Measurements from ENCODE around the gene LIMS3.
"Not testable (repeated sequence)": the region's sequence is repeated elsewhere in the genome, so short reads cannot be mapped to it uniquely, and the experiment has no call there.

- TF ChIP-seq, protein P1, sequence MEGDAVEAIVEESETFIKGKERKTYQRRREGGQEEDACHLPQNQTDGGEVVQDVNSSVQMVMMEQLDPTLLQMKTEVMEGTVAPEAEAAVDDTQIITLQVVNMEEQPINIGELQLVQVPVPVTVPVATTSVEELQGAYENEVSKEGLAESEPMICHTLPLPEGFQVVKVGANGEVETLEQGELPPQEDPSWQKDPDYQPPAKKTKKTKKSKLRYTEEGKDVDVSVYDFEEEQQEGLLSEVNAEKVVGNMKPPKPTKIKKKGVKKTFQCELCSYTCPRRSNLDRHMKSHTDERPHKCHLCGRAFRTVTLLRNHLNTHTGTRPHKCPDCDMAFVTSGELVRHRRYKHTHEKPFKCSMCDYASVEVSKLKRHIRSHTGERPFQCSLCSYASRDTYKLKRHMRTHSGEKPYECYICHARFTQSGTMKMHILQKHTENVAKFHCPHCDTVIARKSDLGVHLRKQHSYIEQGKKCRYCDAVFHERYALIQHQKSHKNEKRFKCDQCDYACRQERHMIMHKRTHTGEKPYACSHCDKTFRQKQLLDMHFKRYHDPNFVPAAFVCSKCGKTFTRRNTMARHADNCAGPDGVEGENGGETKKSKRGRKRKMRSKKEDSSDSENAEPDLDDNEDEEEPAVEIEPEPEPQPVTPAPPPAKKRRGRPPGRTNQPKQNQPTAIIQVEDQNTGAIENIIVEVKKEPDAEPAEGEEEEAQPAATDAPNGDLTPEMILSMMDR (IDR thresholded peaks at IDR 0.05; ENCODE audit: poor library complexity, severe bottlenecking): not testable (repeated sequence)
- not testable (repeated sequence) for TF ChIP-seq EP300 (conservative IDR thresholded peaks at IDR 0.05; ENCODE audit: poor library complexity, severe bottlenecking); EZH2 (IDR thresholded peaks at IDR 0.05; ENCODE audit: borderline replicate concordance, insufficient read depth, low read length, poor library complexity, severe bottlenecking); POLR2AphosphoS5 (IDR thresholded peaks at IDR 0.05); MXI1 (conservative IDR thresholded peaks at IDR 0.05; ENCODE audit: poor library complexity, severe bottlenecking); TAF1 (IDR thresholded peaks at IDR 0.05; ENCODE audit: low read depth); REST (IDR thresholded peaks at IDR 0.05; ENCODE audit: borderline replicate concordance); SMC3 (conservative IDR thresholded peaks at IDR 0.05; ENCODE audit: poor library complexity); RAD21 (conservative IDR thresholded peaks at IDR 0.05)
Observed at GRCh38 chr2:109888414-109888813, 10.1 kb upstream of the LIMS3 start.

Data from neural cell (in vitro differentiated cells).